LNCaP clone FGC (cell line): ENCODE data around the gene SAFB2.
"Not testable (repeated sequence)": the region's sequence is repeated elsewhere in the genome, so short reads cannot be mapped to it uniquely, and the experiment has no call there.

Source experiments
- DNase-seq: peaks from one replicate; pipeline ENCODE4 v3.0.0-alpha.2; 2011; ENCODE audit warnings: low read depth
- H3K4me3 ChIP-seq: 2 replicates; pipeline ENCODE4 v1.5.1; 2011; ENCODE audit warnings: mild to moderate bottlenecking, low read depth, low read length, control low read depth
- CTCF ChIP-seq: IDR thresholded peaks from 2 replicates; pipeline ENCODE4 v1.5.1; 2012; ENCODE audit warnings: mild to moderate bottlenecking; ENCODE audit not compliant: control insufficient read depth, insufficient read depth; ENCODE audit errors: extremely low read depth

The SAFB2 gene

DNA sequence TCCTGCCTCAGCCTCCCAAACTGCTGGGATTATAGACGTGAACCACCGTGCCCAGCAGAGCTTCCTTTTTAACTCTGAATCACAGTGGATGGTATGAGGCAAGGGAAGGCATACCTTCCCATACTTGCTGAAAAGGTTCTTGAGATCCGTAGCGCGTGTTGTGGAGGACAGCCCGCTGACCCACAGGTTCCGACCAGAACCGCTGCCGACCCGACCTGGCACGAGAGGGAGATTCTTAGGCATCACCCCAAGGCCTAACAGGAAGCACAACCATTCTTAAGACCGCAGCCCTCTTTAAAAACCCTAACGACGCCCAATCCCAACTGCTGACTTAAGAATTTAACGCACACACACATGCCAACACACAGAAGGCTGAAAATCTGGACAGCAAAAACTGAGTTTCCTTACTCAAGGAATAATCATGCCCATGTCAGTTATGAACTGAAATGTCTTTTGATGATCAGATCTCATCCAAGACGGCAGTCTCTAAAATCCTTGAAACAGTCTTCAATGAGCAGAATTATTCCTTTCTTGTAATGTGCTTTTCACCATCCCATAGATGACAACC, 12.6 kb downstream of the SAFB2 start:
- TF ChIP-seq CTCF = no peak
- no peak for DNase-seq
- H3K4me3 ChIP-seq = no peak overlapping the region

GRCh38 chr19:5608766-5609165, 13.8 kb downstream of the SAFB2 start:
- not testable (repeated sequence) for DNase-seq, H3K4me3 ChIP-seq

DNA sequence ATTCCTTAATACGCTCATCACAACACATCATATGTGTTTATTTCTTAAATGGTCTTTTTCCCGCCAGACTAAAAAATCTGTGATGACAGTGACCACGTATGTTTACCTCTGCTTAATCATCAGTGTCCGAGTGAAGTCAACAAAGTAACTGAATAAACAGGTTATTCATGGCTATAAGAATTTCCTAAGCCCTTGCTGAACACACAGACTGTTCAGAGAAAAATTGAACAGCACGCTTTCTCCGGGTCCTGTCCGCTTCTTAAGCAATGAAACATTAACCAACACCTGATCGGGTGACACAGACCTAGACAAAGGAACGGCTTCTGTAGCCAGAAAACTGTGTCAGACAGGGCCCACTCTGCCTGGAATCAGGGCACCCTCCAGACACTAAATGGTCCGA, 14.3 kb downstream of the SAFB2 start:
- no peak for TF ChIP-seq CTCF

DNA sequence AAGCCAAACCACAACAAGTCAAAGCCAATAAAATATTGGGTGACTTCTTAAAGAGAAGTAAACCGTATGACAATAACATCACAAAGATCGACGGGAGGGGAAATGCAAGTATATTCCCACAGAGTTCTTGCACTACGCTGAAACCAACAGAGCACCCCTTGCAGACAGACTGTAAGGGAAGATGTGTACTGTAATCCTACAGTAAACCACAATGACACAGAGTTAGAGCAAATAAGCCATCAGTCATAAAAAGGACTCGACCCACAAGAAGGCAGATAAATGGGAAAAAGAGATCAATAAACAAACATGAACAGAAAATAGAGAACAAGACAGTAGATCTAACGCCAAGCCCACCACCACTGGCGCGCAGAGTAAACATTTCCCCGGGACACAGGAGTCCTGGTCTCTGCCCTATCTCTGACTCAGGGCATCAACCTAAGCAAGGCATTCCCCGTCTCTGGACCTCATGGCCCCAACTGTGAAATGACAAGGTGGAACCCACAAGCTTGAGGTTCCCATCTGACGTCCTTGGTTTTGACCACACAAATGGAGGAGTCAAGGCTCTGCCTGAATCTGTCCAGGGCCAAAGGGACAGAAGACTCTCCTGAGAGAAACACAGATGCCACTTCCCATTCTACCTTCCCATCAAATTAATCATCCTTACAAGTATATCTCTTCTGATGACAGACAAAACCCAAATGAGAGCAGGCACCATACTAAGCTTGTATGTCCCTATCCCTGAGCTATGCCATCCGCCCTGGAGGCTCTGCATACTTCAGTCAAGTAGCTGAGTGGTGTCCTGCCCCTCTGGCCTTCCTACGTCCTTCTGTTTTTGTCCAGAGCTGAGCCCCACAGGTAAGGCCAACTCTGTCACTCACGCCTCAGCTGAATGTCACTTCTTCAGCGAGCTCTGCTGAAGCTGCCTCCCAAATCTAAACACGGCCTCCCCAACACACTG, 15.0 kb downstream of the SAFB2 start:
- DNase-seq = no peak
- no peak for TF ChIP-seq CTCF
- no peak overlapping the region for H3K4me3 ChIP-seq

More for the DNA sequence above, 14.3 kb downstream of the SAFB2 start:
- no peak overlapping the region for H3K4me3 ChIP-seq
- DNase-seq = no peak

DNA sequence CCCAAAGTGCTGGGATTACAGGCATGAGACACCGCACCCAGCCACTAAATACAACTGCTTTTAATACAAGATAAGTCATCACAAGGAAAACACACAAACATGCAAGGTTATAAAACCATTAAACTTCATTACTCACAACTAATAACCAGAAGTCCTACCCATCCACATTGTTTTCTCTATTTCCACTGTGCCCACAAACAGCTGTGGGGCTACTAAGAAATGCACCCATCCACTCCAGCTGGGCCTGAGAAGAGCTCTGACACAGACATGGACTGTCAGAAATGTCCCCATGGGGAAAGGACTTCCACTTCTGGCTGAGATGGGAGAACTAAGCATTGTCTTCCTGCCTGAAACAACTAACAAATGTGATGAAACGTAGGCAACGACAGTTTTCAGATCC, 17.2 kb downstream of the SAFB2 start:
- no peak overlapping the region for H3K4me3 ChIP-seq
- TF ChIP-seq CTCF = no peak
- no peak for DNase-seq

- DNase-seq = no peak
- no peak for TF ChIP-seq CTCF
- no peak overlapping the region for H3K4me3 ChIP-seq
These were observed 18.9 kb downstream of the SAFB2 start for GRCh38 chr19:5603626-5604025.

- no peak overlapping the region for H3K4me3 ChIP-seq
- no peak for TF ChIP-seq CTCF
- DNase-seq = no peak
These were observed 21.8 kb downstream of the SAFB2 start for GRCh38 chr19:5600797-5601196.
